Nephron (organoid): ENCODE measurements around the gene LBHD2.

Experiments used
- H3K27ac Mint-ChIP-seq, 3 experiments: 2 replicates each; pipeline ENCODE4 v1.8.0; 2020; ENCODE audit warnings: mixed read lengths in 3 of 3, mild to moderate bottlenecking in 2 of 3, moderate library complexity in 1 of 3
- H3K27me3 Mint-ChIP-seq: 2 replicates; pipeline ENCODE4 v1.8.0; 2021; ENCODE audit warnings: low read depth, mild to moderate bottlenecking, moderate library complexity, mixed read lengths
- H3K36me3 Mint-ChIP-seq: 2 replicates; pipeline ENCODE4 v1.8.0; 2020; ENCODE audit warnings: low read depth, mixed read lengths
- H3K4me1 Mint-ChIP-seq: 2 replicates; pipeline ENCODE4 v1.8.0; 2020; ENCODE audit warnings: mixed read lengths
- H3K4me3 Mint-ChIP-seq, 3 experiments: 2 replicates each; pipeline ENCODE4 v1.8.0; 2020; ENCODE audit warnings: mild to moderate bottlenecking in 3 of 3, mixed read lengths in 3 of 3, moderate library complexity in 2 of 3
- H3K9me3 Mint-ChIP-seq: 2 replicates; pipeline ENCODE4 v1.8.0; 2020; ENCODE audit warnings: mixed read lengths
- CTCF ChIP-seq, 3 experiments: fragments of 200-600 bp; sonication (generic); IDR thresholded peaks; one replicate each; pipeline ENCODE4 v1.5.0; 2021; ENCODE audit warnings: antibody characterized with exemption in 3 of 3; ENCODE audit not compliant: unreplicated experiment in 3 of 3

The LBHD2 gene

GRCh38 chr14:103126088-103126872 is 42.3 kb downstream of the LBHD2 start:
- Mint-ChIP-seq H3K36me3 (no peaks in the 10 kb centered on the region), H3K27me3 (peaks cover 30% of the 10 kb centered on the region), H3K4me1 (peaks cover 39% of the 10 kb centered on the region), H3K4me3 (peak overlapping the region; percentile 63 to 81 (median 78)), H3K9me3 (no peaks in the 10 kb centered on the region), H3K27ac (peak overlapping the region in 2 of 3 experiments; percentile 45 to 53)
- no peak for TF ChIP-seq CTCF (IDR thresholded peaks at IDR 0.05; ENCODE audit: unreplicated experiment in 3 of 3)

GRCh38 chr14:103126873-103127304 is 42.9 kb downstream of the LBHD2 start:
- Mint-ChIP-seq H3K36me3 (no peaks in the 10 kb centered on the region), H3K27ac (no peak overlapping the region), H3K4me3 (peak overlapping the region in 1 of 3 experiments; percentile 78), H3K4me1 (peaks cover 40% of the 10 kb centered on the region), H3K9me3 (no peaks in the 10 kb centered on the region), H3K27me3 (peaks cover 30% of the 10 kb centered on the region)
- peak; percentile 13 to 29 (median 14) for TF ChIP-seq CTCF (IDR thresholded peaks at IDR 0.05; ENCODE audit: unreplicated experiment in 3 of 3)

GRCh38 chr14:103127356-103127755 is 43.3 kb downstream of the LBHD2 start:
- Mint-ChIP-seq H3K9me3 (no peaks in the 10 kb centered on the region), H3K4me1 (peaks cover 39% of the 10 kb centered on the region), H3K36me3 (no peaks in the 10 kb centered on the region), H3K27ac (no peak overlapping the region), H3K4me3 (no peak overlapping the region), H3K27me3 (peaks cover 25% of the 10 kb centered on the region)
- no peak for TF ChIP-seq CTCF (IDR thresholded peaks at IDR 0.05; ENCODE audit: unreplicated experiment in 3 of 3)

GRCh38 chr14:103127861-103128598 is 44.0 kb downstream of the LBHD2 start:
- peaks cover 25% of the 10 kb centered on the region for H3K27me3 Mint-ChIP-seq
- H3K9me3 Mint-ChIP-seq: no peaks in the 10 kb centered on the region

GRCh38 chr14:103128631-103129300 is 44.8 kb downstream of the LBHD2 start:
- H3K27ac Mint-ChIP-seq: peak overlapping the region in 2 of 3 experiments; percentile 14 to 45
- peak overlapping the region in 2 of 3 experiments; percentile 7 to 11 for H3K4me3 Mint-ChIP-seq
- H3K9me3 Mint-ChIP-seq: no peaks in the 10 kb centered on the region
- H3K27me3 Mint-ChIP-seq: peaks cover 26% of the 10 kb centered on the region
- H3K36me3 Mint-ChIP-seq: peaks cover 4% of the 10 kb centered on the region
- TF ChIP-seq CTCF (IDR thresholded peaks at IDR 0.05; ENCODE audit: unreplicated experiment in 3 of 3): no peak
- H3K4me1 Mint-ChIP-seq: peaks cover 44% of the 10 kb centered on the region

More at GRCh38 chr14:103127861-103128598, 44.0 kb downstream of the LBHD2 start:
- Mint-ChIP-seq H3K4me3 (peak overlapping the region in 2 of 3 experiments; percentile 37 to 38), H3K27ac (peak overlapping the region in 1 of 3 experiments; percentile 14), H3K4me1 (peaks cover 44% of the 10 kb centered on the region), H3K36me3 (peaks cover 4% of the 10 kb centered on the region)
- no peak for TF ChIP-seq CTCF (IDR thresholded peaks at IDR 0.05; ENCODE audit: unreplicated experiment in 3 of 3)
